ENCODE results near the gene ZDHHC24.
"Not testable (repeated sequence)": the region's sequence is repeated elsewhere in the genome, so short reads cannot be mapped to it uniquely, and the experiment has no call there.

ZDHHC24 gene

GRCh38 chr11:66545701-66546367 is at the start of gene ZDHHC24:
TSS of gene ZDHHC24 (minus strand) at chr11:66546048. CDS start at chr11:66546003, 45 bp downstream.
- in situ Hi-C loops (cut with HindIII; ENCODE audit: low sequenced_read_pairs): no loop called here

GRCh38 chr11:66595245-66595904 is 49.5 kb upstream of the ZDHHC24 start:
- in situ Hi-C loops (cut with HindIII; ENCODE audit: low sequenced_read_pairs): no loop called here

- in situ Hi-C loops (cut with HindIII; ENCODE audit: low sequenced_read_pairs): no loop called here
Measured at GRCh38 chr11:66593650-66594049, 47.8 kb upstream of the ZDHHC24 start.

- in situ Hi-C loops (cut with HindIII; ENCODE audit: low sequenced_read_pairs): no loop called here
Measured at GRCh38 chr11:66593303-66593635, 47.4 kb upstream of the ZDHHC24 start.

- in situ Hi-C loops (cut with HindIII; ENCODE audit: low sequenced_read_pairs): no loop called here
Measured at GRCh38 chr11:66592457-66593302, 46.8 kb upstream of the ZDHHC24 start, which contains the start of the genes CCDC87 and CCS. TSS of gene CCDC87 (minus strand) at chr11:66593063. CDS start at chr11:66593015, 48 bp downstream. TSS of gene CCS (plus strand) at chr11:66593185. CDS start at chr11:66593262, 77 bp downstream.

GRCh38 chr11:66591175-66591574 is 45.3 kb upstream of the ZDHHC24 start:
- in situ Hi-C loops (cut with HindIII; ENCODE audit: low sequenced_read_pairs): no loop called here

- in situ Hi-C loops (cut with HindIII; ENCODE audit: low sequenced_read_pairs): no loop called here
Measured at GRCh38 chr11:66589996-66590675, 44.3 kb upstream of the ZDHHC24 start.

- in situ Hi-C loops (cut with HindIII; ENCODE audit: low sequenced_read_pairs): not testable (repeated sequence)
Measured at GRCh38 chr11:66589315-66589714, 43.5 kb upstream of the ZDHHC24 start.

GRCh38 chr11:66586136-66586535 is 40.3 kb upstream of the ZDHHC24 start:
- in situ Hi-C loops (cut with HindIII; ENCODE audit: low sequenced_read_pairs): no loop called here

GRCh38 chr11:66585447-66585846 is 39.6 kb upstream of the ZDHHC24 start:
- in situ Hi-C loops (cut with HindIII; ENCODE audit: low sequenced_read_pairs): not testable (repeated sequence)

GRCh38 chr11:66582565-66583147 is 36.8 kb upstream of the ZDHHC24 start:
- in situ Hi-C loops (cut with HindIII; ENCODE audit: low sequenced_read_pairs): not testable (repeated sequence)

GRCh38 chr11:66581261-66581660 is 35.4 kb upstream of the ZDHHC24 start:
- in situ Hi-C loops (cut with HindIII; ENCODE audit: low sequenced_read_pairs): no loop called here

GRCh38 chr11:66580803-66581202 is 35.0 kb upstream of the ZDHHC24 start:
- in situ Hi-C loops (cut with HindIII; ENCODE audit: low sequenced_read_pairs): no loop called here

GRCh38 chr11:66579017-66579606 is 33.3 kb upstream of the ZDHHC24 start:
- in situ Hi-C loops (cut with HindIII; ENCODE audit: low sequenced_read_pairs): no loop called here

- in situ Hi-C loops (cut with HindIII; ENCODE audit: low sequenced_read_pairs): no loop called here
Measured at GRCh38 chr11:66570850-66571180, 25.0 kb upstream of the ZDHHC24 start.

- in situ Hi-C loops (cut with HindIII; ENCODE audit: low sequenced_read_pairs): no loop called here
Measured at GRCh38 chr11:66570079-66570849, 24.4 kb upstream of the ZDHHC24 start.

GRCh38 chr11:66569076-66569475 is 23.2 kb upstream of the ZDHHC24 start:
- in situ Hi-C loops (cut with HindIII; ENCODE audit: low sequenced_read_pairs): no loop called here

GRCh38 chr11:66568124-66568916 is 22.5 kb upstream of the ZDHHC24 start, which contains the start of gene CTSF:
TSS of gene CTSF (minus strand) at chr11:66568606. CDS start at chr11:66568486, 120 bp downstream.
- in situ Hi-C loops (cut with HindIII; ENCODE audit: low sequenced_read_pairs): no loop called here

GRCh38 chr11:66567787-66568123 is 21.9 kb upstream of the ZDHHC24 start:
- in situ Hi-C loops (cut with HindIII; ENCODE audit: low sequenced_read_pairs): no loop called here
